GM12801 (cell line): ENCODE measurements around the gene ZSWIM1.

Experiments used
- CTCF ChIP-seq: IDR thresholded peaks from one replicate; pipeline ENCODE4 v1.5.1; 2011; ENCODE audit warnings: control low read depth; ENCODE audit not compliant: insufficient read length; ENCODE audit errors: extremely low read depth

The ZSWIM1 gene

GRCh38 chr20:45908084-45908483 is 27.1 kb downstream of the ZSWIM1 start:
- no peak for TF ChIP-seq CTCF

- no peak for TF ChIP-seq CTCF
These were observed 28.3 kb downstream of the ZSWIM1 start for GRCh38 chr20:45909336-45909808.

- TF ChIP-seq CTCF = no peak
These were observed 29.0 kb downstream of the ZSWIM1 start for GRCh38 chr20:45909817-45910669.

- TF ChIP-seq CTCF = no peak
These were observed 29.9 kb downstream of the ZSWIM1 start for GRCh38 chr20:45910670-45911485.

- no peak for TF ChIP-seq CTCF
These were observed 30.7 kb downstream of the ZSWIM1 start, which contains the start of gene PLTP for GRCh38 chr20:45911486-45912343. TSS of gene PLTP (minus strand) at chr20:45912155. CDS start at chr20:45911452, 703 bp downstream.

- no peak for TF ChIP-seq CTCF
These were observed 31.3 kb downstream of the ZSWIM1 start for GRCh38 chr20:45912344-45912682.
